Adrenal gland (tissue), 5 donors: ENCODE measurements around the gene TRAPPC3.

ENCODE experiments used
- POLR2A ChIP-seq, 2 donors: fragments of 450-650 bp; IDR thresholded peaks; one replicate each; pipeline ENCODE4 v1.6.1; 2017; ENCODE audit warnings: antibody characterized with exemption in 2 of 2, mild to moderate bottlenecking in 2 of 2, moderate library complexity in 1 of 2
- TF ChIP-seq, protein P1 (sequence below), 6 experiments: fragments of 450-650 bp in 4 of 6; fragments of 200-600 bp in 2 of 6; sonication (generic) in 1 of 6; IDR thresholded peaks; 1 replicate in 5 of 6; 2 replicates in 1 of 6; pipeline versions ENCODE4 v1.5.1 to v1.8.0; 2016 to 2021; ENCODE audit warnings: antibody characterized with exemption in 6 of 6, mild to moderate bottlenecking in 2 of 6, moderate library complexity in 1 of 6
- donor health status: DM: no; HTN: no; CAD: no.

GRCh38 chr1:36182734-36183133 lies 33.4 kb upstream of the TRAPPC3 start:
- TF ChIP-seq, protein P1, sequence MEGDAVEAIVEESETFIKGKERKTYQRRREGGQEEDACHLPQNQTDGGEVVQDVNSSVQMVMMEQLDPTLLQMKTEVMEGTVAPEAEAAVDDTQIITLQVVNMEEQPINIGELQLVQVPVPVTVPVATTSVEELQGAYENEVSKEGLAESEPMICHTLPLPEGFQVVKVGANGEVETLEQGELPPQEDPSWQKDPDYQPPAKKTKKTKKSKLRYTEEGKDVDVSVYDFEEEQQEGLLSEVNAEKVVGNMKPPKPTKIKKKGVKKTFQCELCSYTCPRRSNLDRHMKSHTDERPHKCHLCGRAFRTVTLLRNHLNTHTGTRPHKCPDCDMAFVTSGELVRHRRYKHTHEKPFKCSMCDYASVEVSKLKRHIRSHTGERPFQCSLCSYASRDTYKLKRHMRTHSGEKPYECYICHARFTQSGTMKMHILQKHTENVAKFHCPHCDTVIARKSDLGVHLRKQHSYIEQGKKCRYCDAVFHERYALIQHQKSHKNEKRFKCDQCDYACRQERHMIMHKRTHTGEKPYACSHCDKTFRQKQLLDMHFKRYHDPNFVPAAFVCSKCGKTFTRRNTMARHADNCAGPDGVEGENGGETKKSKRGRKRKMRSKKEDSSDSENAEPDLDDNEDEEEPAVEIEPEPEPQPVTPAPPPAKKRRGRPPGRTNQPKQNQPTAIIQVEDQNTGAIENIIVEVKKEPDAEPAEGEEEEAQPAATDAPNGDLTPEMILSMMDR (IDR thresholded peaks at IDR 0.05): no peak
- no peak for TF ChIP-seq POLR2A (IDR thresholded peaks at IDR 0.05)
